Chondrocyte (in vitro differentiated cells): Measurements from ENCODE around the gene CCDC40. TPM values are rescaled to one million over a fixed set of nuclear protein-coding genes. Genes with fewer than 3 reads are reported as not detected.
A peak's percentile ranks its signal among the peaks of the same experiment; 100 is the strongest.

ENCODE experiments used
- DNase-seq: peaks from one replicate; pipeline ENCODE4 v3.0.0; 2021; ENCODE audit warnings: mixed read lengths, low spot score
- H3K27ac Mint-ChIP-seq: one replicate; pipeline ENCODE4 v1.8.0; 2021; ENCODE audit warnings: mild to moderate bottlenecking, moderate library complexity, mixed read lengths; ENCODE audit not compliant: unreplicated experiment
- H3K27me3 Mint-ChIP-seq: 2 replicates; pipeline ENCODE4 v1.8.0; 2021; ENCODE audit warnings: low read depth, mixed read lengths
- H3K36me3 Mint-ChIP-seq: 2 replicates; pipeline ENCODE4 v1.8.0; 2021; ENCODE audit warnings: low read depth, mixed read lengths
- H3K4me1 Mint-ChIP-seq: 2 replicates; pipeline ENCODE4 v1.8.0; 2021; ENCODE audit warnings: low read depth, mild to moderate bottlenecking, mixed read lengths
- H3K4me3 Mint-ChIP-seq: one replicate; pipeline ENCODE4 v1.8.0; 2021; ENCODE audit warnings: mild to moderate bottlenecking, moderate library complexity, mixed read lengths; ENCODE audit not compliant: unreplicated experiment
- H3K9me3 Mint-ChIP-seq: 2 replicates; pipeline ENCODE4 v1.8.0; 2021; ENCODE audit warnings: low read depth, mixed read lengths
- CTCF ChIP-seq: fragments of 200-600 bp; sonication (generic); IDR thresholded peaks from 2 replicates; pipeline ENCODE4 v1.5.0; 2021; ENCODE audit warnings: antibody characterized with exemption, mild to moderate bottlenecking, moderate library complexity
- total RNA-seq: library from RNA; stranded (reverse); gene quantifications from 3 replicates; pipeline ENCODE4 v1.2.1, GENCODE V29; 2021

Gene CCDC40
- total RNA-seq, 1 donor from 2014 or later = 5.8 TPM

- TF ChIP-seq CTCF = no peak
- DNase-seq = no peak
- Mint-ChIP-seq H3K9me3 (no peaks in the 10 kb centered on the region), H3K27me3 (no peaks in the 10 kb centered on the region), H3K36me3 (peaks cover 1% of the 10 kb centered on the region), H3K27ac (no peak overlapping the region), H3K4me3 (no peak overlapping the region), H3K4me1 (peaks cover 41% of the 10 kb centered on the region)
Observed at GRCh38 chr17:80025796-80026195, 10.6 kb upstream of the CCDC40 start.

- TF ChIP-seq CTCF = no peak
- H3K36me3 Mint-ChIP-seq = peaks cover 1% of the 10 kb centered on the region
- no peak overlapping the region for H3K27ac Mint-ChIP-seq
- H3K4me1 Mint-ChIP-seq = peaks cover 46% of the 10 kb centered on the region
- H3K27me3 Mint-ChIP-seq = no peaks in the 10 kb centered on the region
- DNase-seq = no peak
- no peak overlapping the region for H3K4me3 Mint-ChIP-seq
- no peaks in the 10 kb centered on the region for H3K9me3 Mint-ChIP-seq
Observed at GRCh38 chr17:80026359-80027042, 9.9 kb upstream of the CCDC40 start.

- Mint-ChIP-seq H3K27ac (no peak overlapping the region), H3K36me3 (no peaks in the 10 kb centered on the region), H3K4me3 (no peak overlapping the region), H3K27me3 (no peaks in the 10 kb centered on the region), H3K4me1 (peaks cover 51% of the 10 kb centered on the region), H3K9me3 (no peaks in the 10 kb centered on the region)
- no peak for DNase-seq
- TF ChIP-seq CTCF = no peak
Observed at GRCh38 chr17:80027043-80027435, 9.4 kb upstream of the CCDC40 start.

GRCh38 chr17:80028030-80028429 is 8.4 kb upstream of the CCDC40 start:
- H3K9me3 Mint-ChIP-seq = no peaks in the 10 kb centered on the region
- DNase-seq = no peak

More at GRCh38 chr17:80028030-80028429, 8.4 kb upstream of the CCDC40 start:
- Mint-ChIP-seq H3K4me1 (peaks cover 61% of the 10 kb centered on the region), H3K36me3 (no peaks in the 10 kb centered on the region), H3K4me3 (no peak overlapping the region), H3K27me3 (no peaks in the 10 kb centered on the region), H3K27ac (peak overlapping the region; percentile 90)
- no peak for TF ChIP-seq CTCF
